Testis (tissue), 2 donors: ENCODE data around the gene TBPL2.

ENCODE experiments used
- CTCF ChIP-seq, 3 experiments: fragments of 450-650 bp in 2 of 3; fragments of 200-600 bp in 1 of 3; sonication (generic) in 1 of 3; IDR thresholded peaks; one replicate each; pipeline ENCODE4 v1.5.1; 2016 to 2019; ENCODE audit warnings: antibody characterized with exemption in 3 of 3, mild to moderate bottlenecking in 2 of 3, moderate library complexity in 1 of 3
- POLR2A ChIP-seq: fragments of 450-650 bp; IDR thresholded peaks from one replicate; pipeline ENCODE4 v1.6.1; 2017; ENCODE audit warnings: antibody characterized with exemption, mild to moderate bottlenecking, moderate library complexity

GRCh38 chr14:55481769-55482168 is 41.4 kb upstream of the TBPL2 start:
- TF ChIP-seq CTCF (IDR thresholded peaks at IDR 0.05) (no peak), POLR2A (no peak)
